HG03135 (cell line): ENCODE measurements around the gene STARD3NL.
"Not testable (repeated sequence)": the region's sequence is repeated elsewhere in the genome, so short reads cannot be mapped to it uniquely, and the experiment has no call there.

Experiments
- ATAC-seq: cut with Tn5 transposase; IDR thresholded peaks from one replicate; pipeline ENCODE4 v1.9.1; 2021; ENCODE audit warnings: mild to moderate bottlenecking, moderate library complexity; ENCODE audit not compliant: unreplicated experiment

Gene STARD3NL

GRCh38 chr7:38217672-38218071 lies 39.6 kb downstream of the STARD3NL start:
- ATAC-seq, result no peak

GRCh38 chr7:38220452-38220851 lies 42.4 kb downstream of the STARD3NL start:
- ATAC-seq, result no peak

GRCh38 chr7:38222481-38223096 lies 44.5 kb downstream of the STARD3NL start:
- peak; percentile 71 for ATAC-seq

GRCh38 chr7:38223306-38223705 lies 45.3 kb downstream of the STARD3NL start:
- ATAC-seq, result no peak

GRCh38 chr7:38224392-38224791 lies 46.3 kb downstream of the STARD3NL start:
- ATAC-seq, result no peak

- ATAC-seq, result no peak
Observed at GRCh38 chr7:38229386-38229785, 51.3 kb downstream of the STARD3NL start.

- ATAC-seq, result no peak
Observed at GRCh38 chr7:38229884-38230642, 52.0 kb downstream of the STARD3NL start.

GRCh38 chr7:38232502-38233366 lies 54.7 kb downstream of the STARD3NL start:
- ATAC-seq, result peak; percentile 81

GRCh38 chr7:38234759-38235158 lies 56.7 kb downstream of the STARD3NL start:
- not testable (repeated sequence) for ATAC-seq

GRCh38 chr7:38235606-38236005 lies 57.6 kb downstream of the STARD3NL start:
- no peak for ATAC-seq

GRCh38 chr7:38239129-38239528 lies 61.1 kb downstream of the STARD3NL start:
- not testable (repeated sequence) for ATAC-seq

- no peak for ATAC-seq
Observed at GRCh38 chr7:38241071-38241470, 63.0 kb downstream of the STARD3NL start.

- ATAC-seq, result no peak
Observed at GRCh38 chr7:38242814-38243213, 64.8 kb downstream of the STARD3NL start.

- not testable (repeated sequence) for ATAC-seq
Observed at GRCh38 chr7:38243345-38243744, 65.3 kb downstream of the STARD3NL start.

GRCh38 chr7:38244516-38244915 lies 66.5 kb downstream of the STARD3NL start:
- ATAC-seq, result no peak

GRCh38 chr7:38245409-38245977 lies 67.4 kb downstream of the STARD3NL start:
- ATAC-seq, result no peak

GRCh38 chr7:38248069-38248567 lies 70.1 kb downstream of the STARD3NL start:
- no peak for ATAC-seq

- peak; percentile 73 for ATAC-seq
Observed at GRCh38 chr7:38249849-38250248, 71.8 kb downstream of the STARD3NL start.

- no peak for ATAC-seq
Observed at GRCh38 chr7:38257350-38257677, 79.3 kb downstream of the STARD3NL start.

GRCh38 chr7:38259157-38259556 lies 81.1 kb downstream of the STARD3NL start:
- not testable (repeated sequence) for ATAC-seq

- not testable (repeated sequence) for ATAC-seq
Observed at GRCh38 chr7:38261601-38262000, 83.6 kb downstream of the STARD3NL start.
